DND-41 (cell line): ENCODE measurements around the gene DUSP10.

Source experiments
- EZH2 ChIP-seq: IDR thresholded peaks from 3 replicates; pipeline ENCODE4 v1.6.1; 2012; ENCODE audit warnings: borderline replicate concordance, low read depth, mild to moderate bottlenecking, moderate library complexity, low read length, inconsistent platforms; ENCODE audit not compliant: severe bottlenecking
- TF ChIP-seq, protein P1 (sequence below): IDR thresholded peaks from 2 replicates; pipeline ENCODE4 v1.5.1; 2012; ENCODE audit warnings: borderline replicate concordance, low read length, moderate library complexity, mild to moderate bottlenecking; ENCODE audit not compliant: poor library complexity, severe bottlenecking; ENCODE audit errors: extremely low read depth

DNA sequence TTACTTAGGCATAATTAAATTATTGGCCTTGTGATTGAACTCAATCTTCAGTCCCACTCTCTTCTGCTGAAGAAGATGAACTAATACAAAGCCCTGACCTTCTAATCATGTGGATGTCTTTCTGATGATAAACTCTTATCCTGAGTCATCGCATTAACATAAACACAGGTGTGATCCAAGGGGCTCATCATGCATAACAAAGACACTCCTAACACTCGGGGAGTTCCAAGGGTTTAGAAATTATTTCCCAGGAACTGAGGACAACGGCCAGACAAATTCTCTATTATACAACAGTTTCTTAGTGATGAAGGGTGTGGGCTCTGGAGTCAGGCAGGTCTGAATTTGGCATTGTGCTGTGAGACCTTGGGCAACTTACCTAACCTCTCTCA is 18.0 kb downstream of the DUSP10 start:
- TF ChIP-seq, protein P1, sequence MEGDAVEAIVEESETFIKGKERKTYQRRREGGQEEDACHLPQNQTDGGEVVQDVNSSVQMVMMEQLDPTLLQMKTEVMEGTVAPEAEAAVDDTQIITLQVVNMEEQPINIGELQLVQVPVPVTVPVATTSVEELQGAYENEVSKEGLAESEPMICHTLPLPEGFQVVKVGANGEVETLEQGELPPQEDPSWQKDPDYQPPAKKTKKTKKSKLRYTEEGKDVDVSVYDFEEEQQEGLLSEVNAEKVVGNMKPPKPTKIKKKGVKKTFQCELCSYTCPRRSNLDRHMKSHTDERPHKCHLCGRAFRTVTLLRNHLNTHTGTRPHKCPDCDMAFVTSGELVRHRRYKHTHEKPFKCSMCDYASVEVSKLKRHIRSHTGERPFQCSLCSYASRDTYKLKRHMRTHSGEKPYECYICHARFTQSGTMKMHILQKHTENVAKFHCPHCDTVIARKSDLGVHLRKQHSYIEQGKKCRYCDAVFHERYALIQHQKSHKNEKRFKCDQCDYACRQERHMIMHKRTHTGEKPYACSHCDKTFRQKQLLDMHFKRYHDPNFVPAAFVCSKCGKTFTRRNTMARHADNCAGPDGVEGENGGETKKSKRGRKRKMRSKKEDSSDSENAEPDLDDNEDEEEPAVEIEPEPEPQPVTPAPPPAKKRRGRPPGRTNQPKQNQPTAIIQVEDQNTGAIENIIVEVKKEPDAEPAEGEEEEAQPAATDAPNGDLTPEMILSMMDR = no peak
- TF ChIP-seq EZH2 = no peak
